Measurements from ENCODE around the gene EFCAB11. TPM values are rescaled to one million over a fixed set of nuclear protein-coding genes. Genes with fewer than 3 reads are reported as not detected.

The EFCAB11 gene
- total RNA-seq, 1 experiment from 2014 or later = 15.5 TPM

GRCh38 chr14:89771251-89771650 lies 183.3 kb downstream of the EFCAB11 start:
- Mint-ChIP-seq H3K4me1 (peaks cover 48% of the 10 kb centered on the region), H3K27ac (no peak overlapping the region), H3K36me3 (peaks cover 2% of the 10 kb centered on the region; the same call in 1 of the 2 replicates), H3K27me3 (ENCODE audit: low read depth) (no peaks in the 10 kb centered on the region; the same call in 1 of the 2 replicates), H3K9me3 (peaks cover 3% of the 10 kb centered on the region), H3K4me3 (no peak overlapping the region)
- POLR2A ChIA-PET = no interaction called here
- DNase-seq (ENCODE audit: low spot score) (no peak), ATAC-seq (no peak)
- no peak for TF ChIP-seq ZNF416 (CRISPR knock-in tag; IDR thresholded peaks at IDR 0.05)
- TF ChIP-seq GTF2I (CRISPR knock-in tag; conservative IDR thresholded peaks at IDR 0.05) = no peak
- no peak for TF ChIP-seq AFF4 (CRISPR knock-in tag; IDR thresholded peaks at IDR 0.05; ENCODE audit: borderline replicate concordance)
- no peak for TF ChIP-seq ERG (CRISPR knock-in tag; IDR thresholded peaks at IDR 0.05)
- no peak for TF ChIP-seq ATF2 (CRISPR knock-in tag; IDR thresholded peaks at IDR 0.05; ENCODE audit: borderline replicate concordance, low read depth)
- TF ChIP-seq NFYB (CRISPR knock-in tag; conservative IDR thresholded peaks at IDR 0.05; ENCODE audit: low read depth) = no peak
- TF ChIP-seq CREM (CRISPR knock-in tag; IDR thresholded peaks at IDR 0.05) = no peak
- no peak for TF ChIP-seq TEAD4 (CRISPR knock-in tag; IDR thresholded peaks at IDR 0.05)
- no peak for TF ChIP-seq HMGXB4 (CRISPR knock-in tag; IDR thresholded peaks at IDR 0.05)
- no peak for TF ChIP-seq IRF2 (CRISPR knock-in tag; IDR thresholded peaks at IDR 0.05; ENCODE audit: borderline replicate concordance, low read depth)
- TF ChIP-seq SMAD4 (CRISPR knock-in tag; IDR thresholded peaks at IDR 0.05) = no peak
- TF ChIP-seq ZNF512 (CRISPR knock-in tag; IDR thresholded peaks at IDR 0.05; ENCODE audit: borderline replicate concordance) = no peak
- TF ChIP-seq FOXP4 (CRISPR knock-in tag; IDR thresholded peaks at IDR 0.05) = no peak
- no peak for TF ChIP-seq ZSCAN18 (CRISPR knock-in tag; IDR thresholded peaks at IDR 0.05)
- no peak for TF ChIP-seq ESRRA (CRISPR knock-in tag; IDR thresholded peaks at IDR 0.05; ENCODE audit: borderline replicate concordance)
- TF ChIP-seq NR1H2 (CRISPR knock-in tag; IDR thresholded peaks at IDR 0.05) = no peak
- TF ChIP-seq CREB1 (CRISPR knock-in tag; IDR thresholded peaks at IDR 0.05) = no peak
- TF ChIP-seq EMX1 (CRISPR knock-in tag; IDR thresholded peaks at IDR 0.05) = no peak
- no peak for TF ChIP-seq NFATC4 (CRISPR knock-in tag; IDR thresholded peaks at IDR 0.05)
- TF ChIP-seq MXD4 (CRISPR knock-in tag; IDR thresholded peaks at IDR 0.05; ENCODE audit: borderline replicate concordance) = no peak
- CTCF ChIA-PET = interaction anchor here (0.5 kb wide), 1 partner anchor 225 kb away, joined by 3 read pairs; no protein-coding TSS in a partner anchor
